ENCODE results near the gene LAG3.

DNA sequence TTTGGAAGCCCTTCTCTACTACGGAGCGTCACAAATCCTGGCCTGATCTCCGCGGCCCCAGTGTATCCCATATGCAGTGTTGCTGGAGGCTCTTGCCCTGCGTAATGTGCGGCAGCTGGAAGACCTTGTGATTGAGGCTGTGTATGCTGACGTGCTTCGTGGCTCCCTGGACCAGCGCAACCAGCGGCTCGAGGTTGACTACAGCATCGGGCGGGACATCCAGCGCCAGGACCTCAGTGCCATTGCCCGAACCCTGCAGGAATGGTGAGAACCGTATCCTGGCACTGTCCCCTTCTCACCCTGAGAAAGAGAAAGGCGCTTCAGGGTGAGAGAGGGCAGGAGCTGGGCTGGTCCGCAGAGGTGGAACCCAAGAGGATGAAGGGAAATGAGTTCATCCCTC is 43.1 kb upstream of the LAG3 start:
- TF ChIP-seq, protein P1, sequence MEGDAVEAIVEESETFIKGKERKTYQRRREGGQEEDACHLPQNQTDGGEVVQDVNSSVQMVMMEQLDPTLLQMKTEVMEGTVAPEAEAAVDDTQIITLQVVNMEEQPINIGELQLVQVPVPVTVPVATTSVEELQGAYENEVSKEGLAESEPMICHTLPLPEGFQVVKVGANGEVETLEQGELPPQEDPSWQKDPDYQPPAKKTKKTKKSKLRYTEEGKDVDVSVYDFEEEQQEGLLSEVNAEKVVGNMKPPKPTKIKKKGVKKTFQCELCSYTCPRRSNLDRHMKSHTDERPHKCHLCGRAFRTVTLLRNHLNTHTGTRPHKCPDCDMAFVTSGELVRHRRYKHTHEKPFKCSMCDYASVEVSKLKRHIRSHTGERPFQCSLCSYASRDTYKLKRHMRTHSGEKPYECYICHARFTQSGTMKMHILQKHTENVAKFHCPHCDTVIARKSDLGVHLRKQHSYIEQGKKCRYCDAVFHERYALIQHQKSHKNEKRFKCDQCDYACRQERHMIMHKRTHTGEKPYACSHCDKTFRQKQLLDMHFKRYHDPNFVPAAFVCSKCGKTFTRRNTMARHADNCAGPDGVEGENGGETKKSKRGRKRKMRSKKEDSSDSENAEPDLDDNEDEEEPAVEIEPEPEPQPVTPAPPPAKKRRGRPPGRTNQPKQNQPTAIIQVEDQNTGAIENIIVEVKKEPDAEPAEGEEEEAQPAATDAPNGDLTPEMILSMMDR (IDR thresholded peaks at IDR 0.05), result no peak
- TF ChIP-seq NR3C1 (CRISPR knock-in tag; conservative IDR thresholded peaks at IDR 0.05; ENCODE audit: low read depth), result no peak
- TF ChIP-seq, protein P2, sequence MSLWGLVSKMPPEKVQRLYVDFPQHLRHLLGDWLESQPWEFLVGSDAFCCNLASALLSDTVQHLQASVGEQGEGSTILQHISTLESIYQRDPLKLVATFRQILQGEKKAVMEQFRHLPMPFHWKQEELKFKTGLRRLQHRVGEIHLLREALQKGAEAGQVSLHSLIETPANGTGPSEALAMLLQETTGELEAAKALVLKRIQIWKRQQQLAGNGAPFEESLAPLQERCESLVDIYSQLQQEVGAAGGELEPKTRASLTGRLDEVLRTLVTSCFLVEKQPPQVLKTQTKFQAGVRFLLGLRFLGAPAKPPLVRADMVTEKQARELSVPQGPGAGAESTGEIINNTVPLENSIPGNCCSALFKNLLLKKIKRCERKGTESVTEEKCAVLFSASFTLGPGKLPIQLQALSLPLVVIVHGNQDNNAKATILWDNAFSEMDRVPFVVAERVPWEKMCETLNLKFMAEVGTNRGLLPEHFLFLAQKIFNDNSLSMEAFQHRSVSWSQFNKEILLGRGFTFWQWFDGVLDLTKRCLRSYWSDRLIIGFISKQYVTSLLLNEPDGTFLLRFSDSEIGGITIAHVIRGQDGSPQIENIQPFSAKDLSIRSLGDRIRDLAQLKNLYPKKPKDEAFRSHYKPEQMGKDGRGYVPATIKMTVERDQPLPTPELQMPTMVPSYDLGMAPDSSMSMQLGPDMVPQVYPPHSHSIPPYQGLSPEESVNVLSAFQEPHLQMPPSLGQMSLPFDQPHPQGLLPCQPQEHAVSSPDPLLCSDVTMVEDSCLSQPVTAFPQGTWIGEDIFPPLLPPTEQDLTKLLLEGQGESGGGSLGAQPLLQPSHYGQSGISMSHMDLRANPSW (CRISPR knock-in tag; conservative IDR thresholded peaks at IDR 0.05; ENCODE audit: low read depth), result no peak
- no peak for TF ChIP-seq NFATC4 (CRISPR knock-in tag; IDR thresholded peaks at IDR 0.05)
- no peak for TF ChIP-seq FOXJ3 (CRISPR knock-in tag; IDR thresholded peaks at IDR 0.05; ENCODE audit: borderline replicate concordance)
- TF ChIP-seq, protein P3, sequence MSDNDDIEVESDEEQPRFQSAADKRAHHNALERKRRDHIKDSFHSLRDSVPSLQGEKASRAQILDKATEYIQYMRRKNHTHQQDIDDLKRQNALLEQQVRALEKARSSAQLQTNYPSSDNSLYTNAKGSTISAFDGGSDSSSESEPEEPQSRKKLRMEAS (CRISPR knock-in tag; IDR thresholded peaks at IDR 0.05), result no peak
- TF ChIP-seq, protein P4, sequence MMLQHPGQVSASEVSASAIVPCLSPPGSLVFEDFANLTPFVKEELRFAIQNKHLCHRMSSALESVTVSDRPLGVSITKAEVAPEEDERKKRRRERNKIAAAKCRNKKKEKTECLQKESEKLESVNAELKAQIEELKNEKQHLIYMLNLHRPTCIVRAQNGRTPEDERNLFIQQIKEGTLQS (CRISPR knock-in tag; conservative IDR thresholded peaks at IDR 0.05), result no peak
- TF ChIP-seq, protein P5, sequence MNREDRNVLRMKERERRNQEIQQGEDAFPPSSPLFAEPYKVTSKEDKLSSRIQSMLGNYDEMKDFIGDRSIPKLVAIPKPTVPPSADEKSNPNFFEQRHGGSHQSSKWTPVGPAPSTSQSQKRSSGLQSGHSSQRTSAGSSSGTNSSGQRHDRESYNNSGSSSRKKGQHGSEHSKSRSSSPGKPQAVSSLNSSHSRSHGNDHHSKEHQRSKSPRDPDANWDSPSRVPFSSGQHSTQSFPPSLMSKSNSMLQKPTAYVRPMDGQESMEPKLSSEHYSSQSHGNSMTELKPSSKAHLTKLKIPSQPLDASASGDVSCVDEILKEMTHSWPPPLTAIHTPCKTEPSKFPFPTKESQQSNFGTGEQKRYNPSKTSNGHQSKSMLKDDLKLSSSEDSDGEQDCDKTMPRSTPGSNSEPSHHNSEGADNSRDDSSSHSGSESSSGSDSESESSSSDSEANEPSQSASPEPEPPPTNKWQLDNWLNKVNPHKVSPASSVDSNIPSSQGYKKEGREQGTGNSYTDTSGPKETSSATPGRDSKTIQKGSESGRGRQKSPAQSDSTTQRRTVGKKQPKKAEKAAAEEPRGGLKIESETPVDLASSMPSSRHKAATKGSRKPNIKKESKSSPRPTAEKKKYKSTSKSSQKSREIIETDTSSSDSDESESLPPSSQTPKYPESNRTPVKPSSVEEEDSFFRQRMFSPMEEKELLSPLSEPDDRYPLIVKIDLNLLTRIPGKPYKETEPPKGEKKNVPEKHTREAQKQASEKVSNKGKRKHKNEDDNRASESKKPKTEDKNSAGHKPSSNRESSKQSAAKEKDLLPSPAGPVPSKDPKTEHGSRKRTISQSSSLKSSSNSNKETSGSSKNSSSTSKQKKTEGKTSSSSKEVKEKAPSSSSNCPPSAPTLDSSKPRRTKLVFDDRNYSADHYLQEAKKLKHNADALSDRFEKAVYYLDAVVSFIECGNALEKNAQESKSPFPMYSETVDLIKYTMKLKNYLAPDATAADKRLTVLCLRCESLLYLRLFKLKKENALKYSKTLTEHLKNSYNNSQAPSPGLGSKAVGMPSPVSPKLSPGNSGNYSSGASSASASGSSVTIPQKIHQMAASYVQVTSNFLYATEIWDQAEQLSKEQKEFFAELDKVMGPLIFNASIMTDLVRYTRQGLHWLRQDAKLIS (CRISPR knock-in tag; IDR thresholded peaks at IDR 0.05; ENCODE audit: borderline replicate concordance), result no peak
- TF ChIP-seq, protein P6, sequence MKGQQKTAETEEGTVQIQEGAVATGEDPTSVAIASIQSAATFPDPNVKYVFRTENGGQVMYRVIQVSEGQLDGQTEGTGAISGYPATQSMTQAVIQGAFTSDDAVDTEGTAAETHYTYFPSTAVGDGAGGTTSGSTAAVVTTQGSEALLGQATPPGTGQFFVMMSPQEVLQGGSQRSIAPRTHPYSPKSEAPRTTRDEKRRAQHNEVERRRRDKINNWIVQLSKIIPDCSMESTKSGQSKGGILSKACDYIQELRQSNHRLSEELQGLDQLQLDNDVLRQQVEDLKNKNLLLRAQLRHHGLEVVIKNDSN (CRISPR knock-in tag; IDR thresholded peaks at IDR 0.05), result no peak
